Liver (tissue), 3 donors: ENCODE measurements around the gene TUBB4A.
A peak's percentile ranks its signal among the peaks of the same experiment; 100 is the strongest.

ENCODE experiments used
- CTCF ChIP-seq: fragments of 150-350 bp; IDR thresholded peaks from 2 replicates; pipeline ENCODE4 v1.5.1; 2017; ENCODE audit warnings: improper control_type of control experiment, low read depth, low read length; ENCODE audit not compliant: missing input control
- GABPA ChIP-seq, 2 donors: IDR thresholded peaks in 1 of 2; conservative IDR thresholded peaks in 1 of 2; 2 replicates each; pipeline ENCODE4 v1.6.1; 2016; ENCODE audit warnings: antibody characterized with exemption in 2 of 2, mild to moderate bottlenecking in 1 of 2, moderate library complexity in 1 of 2
- RAD21 ChIP-seq, 2 donors: IDR thresholded peaks; 2 replicates each; pipeline ENCODE4 v1.6.1; 2016; ENCODE audit warnings: antibody characterized with exemption in 2 of 2, mild to moderate bottlenecking in 2 of 2
- REST ChIP-seq: IDR thresholded peaks from 2 replicates; pipeline ENCODE4 v1.6.1; 2016; ENCODE audit warnings: antibody characterized with exemption, mild to moderate bottlenecking
- SP1 ChIP-seq: IDR thresholded peaks from 2 replicates; pipeline ENCODE4 v1.6.1; 2018; ENCODE audit warnings: antibody characterized with exemption, mild to moderate bottlenecking
- TAF1 ChIP-seq: conservative IDR thresholded peaks from 2 replicates; pipeline ENCODE4 v1.6.1; 2016; ENCODE audit warnings: antibody characterized with exemption, mild to moderate bottlenecking
- YY1 ChIP-seq: IDR thresholded peaks from 2 replicates; pipeline ENCODE4 v1.6.1; 2016; ENCODE audit warnings: antibody characterized with exemption, mild to moderate bottlenecking
- ZBTB33 ChIP-seq: IDR thresholded peaks from 2 replicates; pipeline ENCODE4 v1.6.1; 2016; ENCODE audit warnings: antibody characterized with exemption
- donor health status: healthy.
- donor health status: healthy.

- no peak for TF ChIP-seq GABPA (IDR thresholded peaks at IDR 0.05 in 1 of 2, conservative IDR thresholded peaks at IDR 0.05 in 1 of 2)
- TF ChIP-seq CTCF, result peak; percentile 3
- peak; percentile 66 for TF ChIP-seq REST
- TF ChIP-seq TAF1, result no peak
- no peak for TF ChIP-seq ZBTB33
- no peak for TF ChIP-seq YY1
- peak; percentile 79 for TF ChIP-seq SP1
- no peak for TF ChIP-seq RAD21 (IDR thresholded peaks at IDR 0.05)
These were observed 25.8 kb downstream of the TUBB4A start for GRCh38 chr19:6476155-6476895.
